Stomach (tissue), 9 donors: Measurements from ENCODE around the gene TTLL8. TPM values are rescaled to one million over a fixed set of nuclear protein-coding genes. Genes with fewer than 3 reads are reported as not detected.

Source experiments
- DNase-seq, 2 donors: peaks; one replicate each; pipeline versions ENCODE4 v3.0.0 to v3.0.0-alpha.2; 2013 to 2019
- H3K27ac ChIP-seq, 5 donors: fragments of 200-600 bp in 4 of 5; sonication (generic) in 4 of 5; one replicate each; pipeline ENCODE4 v1.5.1; 2013 to 2019; ENCODE audit warnings: mild to moderate bottlenecking in 1 of 5, moderate library complexity in 1 of 5
- H3K27me3 ChIP-seq, 3 donors: fragments of 200-600 bp; sonication (generic); one replicate each; pipeline ENCODE4 v1.5.1; 2017 to 2019; ENCODE audit warnings: mixed run types in 1 of 3
- H3K36me3 ChIP-seq, 4 donors: fragments of 200-600 bp; sonication (generic); 1 replicate in 3 of 4; 2 replicates in 1 of 4; pipeline ENCODE4 v1.5.1; 2016 to 2019
- H3K4me1 ChIP-seq, 4 donors: fragments of 200-600 bp; sonication (generic); one replicate each; pipeline ENCODE4 v1.5.1; 2016 to 2019
- H3K4me3 ChIP-seq, 4 donors: fragments of 200-600 bp; sonication (generic) in 3 of 4; one replicate each; pipeline ENCODE4 v1.5.1; 2016 to 2019; ENCODE audit warnings: mild to moderate bottlenecking in 1 of 4
- H3K9me3 ChIP-seq, 4 donors: fragments of 200-600 bp; sonication (generic); one replicate each; pipeline ENCODE4 v1.5.1; 2016 to 2019
- EP300 ChIP-seq: sonication (generic); formaldehyde crosslinking; IDR thresholded peaks from one replicate; pipeline ENCODE4 v1.6.1; 2017; ENCODE audit warnings: antibody characterized with exemption
- POLR2A ChIP-seq, 4 donors: fragments of 450-650 bp; IDR thresholded peaks; one replicate each; pipeline ENCODE4 v1.6.1; 2016; ENCODE audit warnings: antibody characterized with exemption in 4 of 4, control low read depth in 2 of 4, mild to moderate bottlenecking in 1 of 4, moderate library complexity in 1 of 4
- POLR2AphosphoS5 ChIP-seq, 3 donors: sonication (generic); formaldehyde crosslinking; IDR thresholded peaks; one replicate each; pipeline ENCODE4 v1.6.1; 2016; ENCODE audit warnings: antibody characterized with exemption in 3 of 3
- WGBS, 5 donors: extraction: QIAGEN DNeasy Blood & Tissue Kit in 3 of 5; methylation state at CpG; one replicate each; pipeline versions ENCODE4 v1.1.5 to v1.1.7; 2013 to 2018; 5-methylcytosine and 5-hydroxymethylcytosine counted together
- intact Hi-C: fragments of 100-400 bp; cut with DNase I; formaldehyde crosslinking; loops from one replicate; pipeline ENCODE4 v1.15.1; 2023; ENCODE audit warnings: low total_unique reads
- polyA plus RNA-seq, 3 donors: library from polyadenylated mRNA; stranded (reverse); fragments of 200-250 nt; gene quantifications; one replicate each; pipeline ENCODE4 v1.2.3, GENCODE V29; 2013
- total RNA-seq, 5 donors: library from RNA; depleted of rRNA; stranded (reverse); fragments of >200 nt; gene quantifications; one replicate each; pipeline versions ENCODE4 v1.1.0 to v1.2.3, GENCODE V29; 2014 to 2016
- TF ChIP-seq, protein P1 (sequence below), 7 experiments: fragments of 450-650 bp in 4 of 7; fragments of 200-600 bp in 3 of 7; sonication (generic) in 3 of 7; IDR thresholded peaks; one replicate each; pipeline ENCODE4 v1.5.1; 2016 to 2019; ENCODE audit warnings: antibody characterized with exemption in 7 of 7, control low read depth in 2 of 7, mild to moderate bottlenecking in 1 of 7
- donor health status: healthy with polysubstance abuse.
- donor health status: Bipolar disorder and iron deficiency.
- donor health status: healthy.

Gene TTLL8
- total and polyA plus RNA-seq, 8 donors = not detected

- 71 to 84% (median 74%) methylated on average over 22 to 46 of the region's 46 CpGs for WGBS, 5 donors
- no peak for DNase-seq
- Histone ChIP-seq H3K27me3 (peaks cover 21 to 62% (median 43%) of the 10 kb centered on the region in 3 donors), H3K4me3 (peak overlapping the region in 2 of 4 donors; percentile 20 to 35), H3K4me1 (peaks cover 26 to 62% (median 55%) of the 10 kb centered on the region in 4 donors), H3K9me3 (no peaks in the 10 kb centered on the region), H3K27ac (no peak overlapping the region), H3K36me3 (no peaks in the 10 kb centered on the region)
- TF ChIP-seq EP300 (no peak), POLR2AphosphoS5 (IDR thresholded peaks at IDR 0.05) (no peak), POLR2A (IDR thresholded peaks at IDR 0.05) (no peak)
- TF ChIP-seq, protein P1, sequence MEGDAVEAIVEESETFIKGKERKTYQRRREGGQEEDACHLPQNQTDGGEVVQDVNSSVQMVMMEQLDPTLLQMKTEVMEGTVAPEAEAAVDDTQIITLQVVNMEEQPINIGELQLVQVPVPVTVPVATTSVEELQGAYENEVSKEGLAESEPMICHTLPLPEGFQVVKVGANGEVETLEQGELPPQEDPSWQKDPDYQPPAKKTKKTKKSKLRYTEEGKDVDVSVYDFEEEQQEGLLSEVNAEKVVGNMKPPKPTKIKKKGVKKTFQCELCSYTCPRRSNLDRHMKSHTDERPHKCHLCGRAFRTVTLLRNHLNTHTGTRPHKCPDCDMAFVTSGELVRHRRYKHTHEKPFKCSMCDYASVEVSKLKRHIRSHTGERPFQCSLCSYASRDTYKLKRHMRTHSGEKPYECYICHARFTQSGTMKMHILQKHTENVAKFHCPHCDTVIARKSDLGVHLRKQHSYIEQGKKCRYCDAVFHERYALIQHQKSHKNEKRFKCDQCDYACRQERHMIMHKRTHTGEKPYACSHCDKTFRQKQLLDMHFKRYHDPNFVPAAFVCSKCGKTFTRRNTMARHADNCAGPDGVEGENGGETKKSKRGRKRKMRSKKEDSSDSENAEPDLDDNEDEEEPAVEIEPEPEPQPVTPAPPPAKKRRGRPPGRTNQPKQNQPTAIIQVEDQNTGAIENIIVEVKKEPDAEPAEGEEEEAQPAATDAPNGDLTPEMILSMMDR (IDR thresholded peaks at IDR 0.05) = no peak
- intact Hi-C loops = no loop called here
Observed at GRCh38 chr22:50009765-50010675, 48.1 kb downstream of the TTLL8 start.

DNA sequence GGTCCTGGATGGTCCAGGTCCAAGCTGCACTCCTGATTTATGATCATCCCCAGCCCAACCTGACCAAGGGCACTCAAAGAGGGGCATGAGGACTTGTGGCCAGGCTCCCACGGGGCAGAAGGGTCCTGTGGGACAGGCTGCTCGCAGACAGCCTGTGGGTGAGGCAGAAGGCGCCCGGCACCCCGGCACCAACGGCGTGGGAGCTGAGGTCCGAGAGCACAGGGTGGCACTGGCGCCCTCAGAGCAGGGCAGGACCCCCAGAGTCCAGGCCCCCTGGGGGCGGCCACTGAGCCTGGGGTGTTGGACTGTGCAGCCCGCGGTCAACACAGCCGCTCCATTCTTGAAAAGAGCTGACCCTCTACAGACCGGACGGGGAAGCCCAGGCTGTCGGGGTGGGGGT, 48.8 kb downstream of the TTLL8 start:
- Histone ChIP-seq H3K9me3 (no peaks in the 10 kb centered on the region), H3K27ac (no peak overlapping the region), H3K4me3 (no peak overlapping the region), H3K4me1 (peaks cover 18 to 54% (median 47%) of the 10 kb centered on the region in 4 donors), H3K27me3 (peaks cover 14 to 54% (median 36%) of the 10 kb centered on the region in 3 donors), H3K36me3 (no peaks in the 10 kb centered on the region)
- intact Hi-C loops = no loop called here
- DNase-seq = no peak
- TF ChIP-seq, protein P1 (IDR thresholded peaks at IDR 0.05) = no peak
- TF ChIP-seq POLR2A (IDR thresholded peaks at IDR 0.05) (no peak), EP300 (no peak), POLR2AphosphoS5 (IDR thresholded peaks at IDR 0.05) (no peak)
- WGBS, 5 donors = 90 to 95% (median 94%) methylated on average over 16 of the region's 16 CpGs

DNA sequence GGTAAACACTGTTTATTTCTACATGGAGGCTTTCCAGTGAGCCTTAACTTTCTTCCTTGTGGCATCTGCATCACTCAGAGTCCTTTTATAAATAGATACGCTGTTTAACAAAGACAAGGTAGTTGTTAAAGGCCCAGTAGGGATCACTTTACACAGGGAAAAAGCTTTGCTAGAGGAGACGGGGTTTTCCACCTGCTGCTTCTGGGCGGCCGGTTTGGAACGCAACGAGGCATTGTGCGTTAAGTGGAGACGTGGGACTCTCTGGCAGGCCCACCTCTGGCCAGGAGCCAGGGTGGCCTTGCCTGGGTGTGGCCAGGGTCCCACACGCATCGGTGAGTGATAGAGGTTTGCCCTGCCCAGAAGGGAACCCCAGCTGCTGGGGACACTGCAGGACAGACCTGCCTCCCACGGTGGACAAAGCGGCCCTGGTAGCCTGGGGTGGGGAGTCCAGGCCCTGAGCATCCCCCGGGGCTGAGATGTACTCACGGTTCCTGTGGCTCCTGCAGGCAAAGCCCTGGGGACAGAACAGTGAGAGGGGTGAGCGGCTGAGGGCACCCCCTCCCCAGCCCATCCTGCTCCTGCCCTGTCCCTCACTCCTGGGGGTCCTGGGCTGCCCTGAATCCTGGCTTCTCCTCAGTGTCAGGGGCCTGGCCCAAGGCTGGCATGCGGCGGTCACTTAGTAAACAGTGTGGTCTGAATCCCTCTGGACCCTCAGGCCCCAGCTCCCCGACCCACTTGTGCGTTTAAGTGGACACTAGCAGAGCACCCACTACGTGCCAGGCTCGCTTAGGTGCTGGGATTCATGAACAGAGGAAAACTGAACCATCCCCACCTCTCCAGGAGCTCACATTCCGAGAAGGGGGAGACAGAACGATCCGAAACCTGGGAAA, 49.7 kb downstream of the TTLL8 start:
- Histone ChIP-seq H3K9me3 (no peaks in the 10 kb centered on the region), H3K36me3 (no peaks in the 10 kb centered on the region), H3K27me3 (peaks cover 12 to 45% (median 29%) of the 10 kb centered on the region in 3 donors), H3K27ac (peak overlapping the region; percentile 34 to 84 (median 69)), H3K4me1 (peaks cover 18 to 52% (median 44%) of the 10 kb centered on the region in 4 donors), H3K4me3 (no peak overlapping the region)
- intact Hi-C loops = no loop called here
- WGBS, 5 donors = 54 to 75% (median 60%) methylated on average over 19 to 24 of the region's 24 CpGs
- TF ChIP-seq POLR2A (IDR thresholded peaks at IDR 0.05) = no peak
- TF ChIP-seq, protein P1 (IDR thresholded peaks at IDR 0.05) = no peak
- no peak for TF ChIP-seq EP300
- no peak for TF ChIP-seq POLR2AphosphoS5 (IDR thresholded peaks at IDR 0.05)
- peak in 1 of 2 donors; percentile 66 for DNase-seq

DNA sequence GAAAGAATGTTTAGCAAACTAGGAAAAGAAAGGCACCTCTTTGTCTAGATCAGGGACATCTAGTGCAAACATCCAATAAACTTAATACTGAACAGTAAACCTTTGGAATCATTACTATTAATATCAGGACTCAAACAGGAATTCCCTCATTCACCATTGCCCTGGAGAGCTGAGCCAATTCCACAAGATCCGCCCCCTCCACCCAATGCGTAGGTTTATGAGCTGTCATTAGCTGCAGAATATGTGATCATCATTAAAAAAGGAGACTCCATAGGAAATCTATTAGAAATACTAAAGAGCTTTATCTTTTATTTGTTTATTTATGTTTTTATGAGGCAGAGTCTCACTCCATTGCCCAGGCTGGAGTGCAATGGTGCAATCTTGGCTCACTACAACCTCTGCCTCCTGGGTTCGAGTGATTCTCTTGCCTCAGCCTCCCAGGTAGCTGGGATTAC, 51.0 kb downstream of the TTLL8 start:
- no peaks in the 10 kb centered on the region for H3K36me3 ChIP-seq
- intact Hi-C loops = no loop called here
- 54 to 77% (median 59%) methylated on average over 3 of the region's 3 CpGs for WGBS, 5 donors
- peak in 1 of 2 donors; percentile 38 for DNase-seq
- no peaks in the 10 kb centered on the region for H3K9me3 ChIP-seq
- TF ChIP-seq, protein P1 (IDR thresholded peaks at IDR 0.05) = no peak
- no peak for TF ChIP-seq POLR2A (IDR thresholded peaks at IDR 0.05)
- TF ChIP-seq EP300 = no peak
- TF ChIP-seq POLR2AphosphoS5 (IDR thresholded peaks at IDR 0.05) = no peak
- peak overlapping the region in 4 of 5 donors; percentile 71 to 84 (median 77) for H3K27ac ChIP-seq
- H3K4me1 ChIP-seq = peaks cover 19 to 42% (median 36%) of the 10 kb centered on the region in 4 donors
- H3K4me3 ChIP-seq = no peak overlapping the region
- H3K27me3 ChIP-seq = peaks cover 12 to 32% (median 24%) of the 10 kb centered on the region in 3 donors
